SK-MEL-5 (cell line): ENCODE results near the gene FADS6. TPM values are rescaled to one million over a fixed set of nuclear protein-coding genes. Genes with fewer than 3 reads are reported as not detected.

Experiments
- DNase-seq: peaks from one replicate; pipeline ENCODE4 v3.0.0-alpha.2; 2016; ENCODE audit warnings: low read depth, low spot score
- in situ Hi-C: cut with HindIII; loops from 2 replicates; pipeline ENCODE4 v1.10.0; 2016; ENCODE audit warnings: low sequenced_read_pairs, high pct_unique_total_duplicates, low pct_unique_long_range_greater_than_20kb
- total RNA-seq: library from RNA; depleted of rRNA; stranded (reverse); fragments of >200 nt; shearing (Covaris generic); gene quantifications from 2 replicates; pipeline ENCODE4 v1.2.3, GENCODE V29; 2014

The FADS6 gene
- total RNA-seq, 1 experiment from 2014 or later = not detected

- DNase-seq = no peak
- in situ Hi-C loops = no loop called here
Measured at GRCh38 chr17:74903034-74903433, 9.6 kb upstream of the FADS6 start.

- no peak for DNase-seq
- in situ Hi-C loops = no loop called here
Measured at GRCh38 chr17:74901353-74902135, 8.1 kb upstream of the FADS6 start.

GRCh38 chr17:74900208-74900607 lies 6.8 kb upstream of the FADS6 start:
- no peak for DNase-seq
- in situ Hi-C loops = no loop called here

GRCh38 chr17:74898376-74898946 lies 5.0 kb upstream of the FADS6 start:
- no peak for DNase-seq
- in situ Hi-C loops = no loop called here

GRCh38 chr17:74893936-74894671 lies 671 bp upstream of the FADS6 start:
- in situ Hi-C loops = no loop called here
- no peak for DNase-seq

GRCh38 chr17:74892013-74892841 lies 1.2 kb downstream of the FADS6 start:
- no peak for DNase-seq
- in situ Hi-C loops = no loop called here

GRCh38 chr17:74890554-74890953 lies 2.9 kb downstream of the FADS6 start:
- no peak for DNase-seq
- in situ Hi-C loops = no loop called here

GRCh38 chr17:74888469-74888868 lies 5.0 kb downstream of the FADS6 start:
- no peak for DNase-seq
- in situ Hi-C loops = no loop called here

- in situ Hi-C loops = no loop called here
- DNase-seq = no peak
Measured at GRCh38 chr17:74883241-74883745, 10.1 kb downstream of the FADS6 start.

GRCh38 chr17:74882517-74883240 lies 10.8 kb downstream of the FADS6 start:
- in situ Hi-C loops = no loop called here
- no peak for DNase-seq

- in situ Hi-C loops = no loop called here
- DNase-seq = no peak
Measured at GRCh38 chr17:74881073-74881472, 12.4 kb downstream of the FADS6 start.

GRCh38 chr17:74879308-74879707 lies 14.1 kb downstream of the FADS6 start:
- in situ Hi-C loops = no loop called here

GRCh38 chr17:74878658-74879057 lies 14.8 kb downstream of the FADS6 start:
- in situ Hi-C loops = no loop called here
- no peak for DNase-seq

More at GRCh38 chr17:74879308-74879707, 14.1 kb downstream of the FADS6 start:
- DNase-seq = no peak

GRCh38 chr17:74877592-74878548 lies 15.6 kb downstream of the FADS6 start:
- DNase-seq = no peak
- in situ Hi-C loops = no loop called here

GRCh38 chr17:74875977-74876593 lies 17.3 kb downstream of the FADS6 start:
- DNase-seq = no peak
- in situ Hi-C loops = no loop called here
